ENCODE measurements around the gene DCUN1D1.

DNA sequence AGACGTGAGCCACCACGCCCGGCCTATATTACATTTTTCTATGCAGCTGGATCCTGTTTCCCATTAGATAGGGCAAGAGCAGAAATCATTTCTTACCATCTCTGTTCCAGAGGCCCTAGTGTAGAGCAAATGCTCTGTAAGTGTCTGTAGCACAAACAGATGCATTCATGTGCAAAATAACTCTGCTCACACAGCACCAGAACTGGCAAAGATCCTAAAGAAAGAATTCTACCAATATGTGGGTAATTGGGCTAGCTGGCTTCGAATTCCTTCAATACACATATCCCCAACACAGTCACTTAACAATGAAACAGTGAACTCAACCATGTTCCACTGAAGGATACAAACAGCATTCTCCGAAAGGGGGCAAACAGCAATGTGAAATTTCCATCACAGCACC is 32.7 kb upstream of the DCUN1D1 start:
- TF ChIP-seq POLR2AphosphoS5 (IDR thresholded peaks at IDR 0.05; ENCODE audit: insufficient read depth in 1 of 2, low read depth in 1 of 2) (no peak), CTCF (IDR thresholded peaks at IDR 0.05) (no peak), POLR2A (IDR thresholded peaks at IDR 0.05) (no peak)
